ENCODE measurements around the gene PLEKHA5.

GRCh38 chr12:19323805-19324204, 194.3 kb downstream of the PLEKHA5 start:
- TF ChIP-seq CTCF (IDR thresholded peaks at IDR 0.05) (no peak), POLR2A (IDR thresholded peaks at IDR 0.05) (no peak)

Data from lower leg skin (tissue), 3 donors.